ENCODE results near the gene SFMBT1.
"Not testable (repeated sequence)": the region's sequence is repeated elsewhere in the genome, so short reads cannot be mapped to it uniquely, and the experiment has no call there.

The SFMBT1 gene

GRCh38 chr3:53073553-53074365, 27.9 kb upstream of the SFMBT1 start:
- DNase-seq = no peak

GRCh38 chr3:53072653-53073552, 27.0 kb upstream of the SFMBT1 start:
- peak; percentile 10 for DNase-seq

DNA sequence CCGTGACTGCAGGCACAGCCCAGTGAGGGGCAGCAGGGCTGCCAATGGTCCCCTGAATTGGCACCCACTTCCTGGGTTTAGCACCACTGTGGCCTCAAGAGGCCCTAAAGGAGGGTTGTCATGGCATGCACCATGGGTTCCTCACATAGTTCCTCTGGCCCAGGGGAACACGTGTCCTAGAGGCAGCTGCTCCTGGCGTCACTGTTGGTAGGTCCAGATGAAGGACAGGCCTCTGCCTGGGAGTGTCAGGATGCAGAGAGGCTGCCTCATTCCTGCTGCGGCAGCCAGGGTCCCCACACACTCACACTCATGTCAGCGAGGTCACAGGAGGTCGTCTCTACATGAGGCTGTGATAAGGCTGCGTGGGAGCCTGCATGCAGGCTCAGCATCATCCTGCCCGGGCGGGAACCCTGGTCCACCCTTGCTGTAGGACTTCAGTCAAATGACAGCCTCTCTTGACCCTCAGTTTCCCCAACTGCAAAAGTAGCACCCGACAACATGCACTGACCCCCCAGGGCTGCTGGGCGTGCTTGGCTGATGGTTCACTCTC, 26.1 kb upstream of the SFMBT1 start:
- DNase-seq = no peak

- no peak for DNase-seq
These were observed 23.7 kb upstream of the SFMBT1 start for GRCh38 chr3:53069422-53070068.

- DNase-seq = no peak
These were observed 22.3 kb upstream of the SFMBT1 start for GRCh38 chr3:53068176-53068575.

- no peak for DNase-seq
These were observed 21.7 kb upstream of the SFMBT1 start for GRCh38 chr3:53067567-53067966.

GRCh38 chr3:53065841-53066480, 20.1 kb upstream of the SFMBT1 start:
- DNase-seq = no peak

GRCh38 chr3:53062905-53063304, 17.0 kb upstream of the SFMBT1 start:
- no peak for DNase-seq

GRCh38 chr3:53056442-53056841, 10.6 kb upstream of the SFMBT1 start:
- DNase-seq = no peak

DNA sequence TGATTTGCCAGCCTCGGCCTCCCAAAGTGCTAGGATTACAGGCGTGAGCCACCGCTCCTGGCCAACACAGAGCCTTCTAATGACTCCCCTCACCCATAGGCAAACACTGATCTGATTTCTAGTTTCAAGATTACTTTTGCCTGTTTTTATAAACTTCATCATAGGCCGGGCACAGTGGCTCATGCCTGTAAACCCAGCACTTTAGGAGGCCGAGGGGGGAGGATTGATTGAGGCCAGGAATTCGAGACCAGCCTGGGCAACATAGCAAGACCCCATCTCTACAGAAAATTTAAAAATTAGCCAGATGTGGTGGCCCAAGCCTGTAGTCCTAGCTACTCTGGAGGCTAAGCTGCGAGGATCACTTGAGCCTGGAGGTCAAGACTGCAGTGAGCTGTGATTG, 8.4 kb upstream of the SFMBT1 start:
- DNase-seq = not testable (repeated sequence)

DNA sequence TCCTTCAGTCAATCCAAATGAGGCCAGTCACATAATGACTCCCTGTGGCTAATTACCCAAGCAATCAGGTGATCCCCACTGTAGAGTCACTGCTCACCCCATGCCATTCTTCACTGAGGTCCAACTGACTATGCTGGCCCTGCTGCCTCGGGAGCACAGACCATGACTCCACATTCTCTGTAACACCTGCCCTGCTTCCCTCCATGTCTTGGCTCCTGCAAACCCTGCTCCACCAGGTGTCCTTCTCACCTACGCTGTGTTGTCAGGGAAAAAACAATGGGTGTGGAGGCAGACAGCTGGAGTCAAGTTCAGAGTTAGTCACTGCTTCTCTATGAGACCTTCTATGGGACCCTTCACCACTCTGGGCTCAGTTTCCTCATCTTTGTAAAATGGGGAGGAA, 6.1 kb upstream of the SFMBT1 start:
- no peak for DNase-seq

DNA sequence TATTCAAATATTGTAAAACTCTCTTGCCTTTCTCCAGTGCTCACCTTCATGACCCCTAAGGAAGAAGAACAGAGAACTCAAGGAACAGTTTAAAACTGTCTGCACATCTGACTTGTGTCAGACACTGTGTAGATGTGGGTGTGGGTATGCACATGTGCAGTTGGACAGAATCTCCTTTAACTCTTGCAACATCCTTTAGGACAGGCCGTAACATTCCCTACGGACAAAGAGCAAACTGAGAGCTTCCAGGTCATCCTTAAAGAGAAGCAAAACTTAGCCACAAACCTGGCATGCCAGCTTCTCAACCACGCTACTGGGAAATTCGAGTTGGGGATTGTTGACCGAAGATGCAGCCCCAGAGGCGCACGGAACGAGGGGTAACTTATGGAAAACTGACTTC, 4.1 kb upstream of the SFMBT1 start:
- DNase-seq = no peak

GRCh38 chr3:53046171-53047170, 598 bp upstream of the SFMBT1 start:
- no peak for DNase-seq

GRCh38 chr3:53044711-53045517, 959 bp downstream of the SFMBT1 start:
- DNase-seq = no peak

GRCh38 chr3:53044371-53044710, 1.5 kb downstream of the SFMBT1 start:
- no peak for DNase-seq

DNA sequence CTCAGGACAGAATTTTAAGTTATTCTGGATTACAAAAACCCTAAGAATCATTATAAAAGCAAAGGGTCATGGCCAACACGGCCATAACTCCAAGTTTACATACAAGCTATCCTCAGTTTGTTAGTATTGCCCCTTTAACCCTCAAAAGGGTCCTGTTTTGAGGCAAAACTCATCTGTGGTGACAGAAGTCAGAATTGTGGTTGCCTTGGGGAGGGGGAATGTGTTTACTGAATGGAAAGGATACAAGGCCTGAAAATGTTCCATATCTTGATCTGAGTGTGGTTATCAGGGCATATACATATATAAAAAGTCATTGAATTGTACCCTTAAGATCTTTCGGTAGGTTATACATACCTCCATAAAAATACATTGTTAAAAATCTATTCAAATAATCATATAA, 2.1 kb downstream of the SFMBT1 start:
- DNase-seq = no peak

GRCh38 chr3:53042651-53043050, 3.2 kb downstream of the SFMBT1 start:
- DNase-seq = no peak

DNA sequence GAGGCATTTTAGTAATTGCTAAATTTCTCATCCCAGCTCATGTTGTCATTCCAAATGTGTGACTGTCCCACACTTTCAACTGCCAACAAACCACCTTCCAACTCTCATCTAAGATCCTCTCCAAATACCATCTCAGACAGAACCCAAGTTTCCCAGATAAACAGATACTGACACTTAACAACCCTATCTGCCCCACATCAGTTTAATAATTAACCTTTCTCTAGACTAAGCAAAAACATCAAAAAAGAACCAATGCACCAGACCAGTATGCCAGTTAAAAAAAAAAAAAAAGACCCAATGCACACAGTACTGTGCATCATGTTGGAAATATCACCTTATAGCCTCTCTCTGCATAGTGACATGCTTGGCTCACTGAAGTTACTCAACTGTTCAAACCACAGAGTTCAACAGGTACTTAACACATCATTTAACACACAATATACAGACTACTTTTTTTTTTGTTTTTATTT, 5.5 kb downstream of the SFMBT1 start:
- DNase-seq = no peak

GRCh38 chr3:53039376-53039752, 6.5 kb downstream of the SFMBT1 start:
- no peak for DNase-seq

GRCh38 chr3:53038679-53039375, 7.0 kb downstream of the SFMBT1 start:
- no peak for DNase-seq

All from SIG-M5 (cell line).